Measurements from ENCODE around the gene FAM167B. TPM values are rescaled to one million over a fixed set of nuclear protein-coding genes. Genes with fewer than 3 reads are reported as not detected.

FAM167B gene
- total RNA-seq, 1 experiment from 2014 or later = 1.5 TPM

- no peak for DNase-seq
- Histone ChIP-seq H3K18ac (ENCODE audit: insufficient read length, low read depth, low read length) (no peak overlapping the region), H3T11ph (ENCODE audit: low read length) (no peak overlapping the region), H4K20me1 (ENCODE audit: control insufficient read depth, insufficient read depth, insufficient read length) (no peaks in the 10 kb centered on the region), H3K9me3 (ENCODE audit: control insufficient read depth, low read depth, low read length) (no peaks in the 10 kb centered on the region), H3K4me2 (ENCODE audit: insufficient read depth, insufficient read length, low read length) (no peak overlapping the region), H2AK5ac (ENCODE audit: insufficient read length, low read length) (no peak overlapping the region), H2BK120ac (ENCODE audit: low read depth, low read length, poor library complexity, severe bottlenecking) (no peak overlapping the region), H3K23ac (ENCODE audit: insufficient read length, low read depth, low read length) (no peak overlapping the region), H4K91ac (ENCODE audit: insufficient read length, low read depth, low read length) (no peak overlapping the region), H3K4me1 (ENCODE audit: insufficient read depth, low read length) (peaks cover 4% of the 10 kb centered on the region; the same call in 1 of the 2 replicates), H3K27me3 (ENCODE audit: insufficient read depth, low read length) (no peaks in the 10 kb centered on the region; the same call in 1 of the 2 replicates), H4K5ac (ENCODE audit: insufficient read length, low read depth, low read length) (no peak overlapping the region), H3K79me1 (ENCODE audit: insufficient read depth, low read depth, low read length, poor library complexity, severe bottlenecking) (no peaks in the 10 kb centered on the region), H3K4ac (ENCODE audit: low read depth, low read length) (no peak overlapping the region), H2AFZ (ENCODE audit: low read length) (no peak overlapping the region), H3K23me2 (ENCODE audit: insufficient read length, low read depth, low read length, poor library complexity, severe bottlenecking) (no peaks in the 10 kb centered on the region), H3K14ac (ENCODE audit: insufficient read depth, low read length) (no peak overlapping the region), H3K9ac (ENCODE audit: extremely low read depth, insufficient read length, low read length) (no peak overlapping the region), H2BK20ac (ENCODE audit: low read depth, low read length, poor library complexity, severe bottlenecking) (no peak overlapping the region), H2BK5ac (ENCODE audit: insufficient read length, low read length) (no peak overlapping the region), H2BK15ac (ENCODE audit: low read depth, low read length) (no peak overlapping the region), H2BK12ac (ENCODE audit: insufficient read length, low read depth, low read length) (no peak overlapping the region), H3K79me2 (ENCODE audit: insufficient read depth, low read length) (no peaks in the 10 kb centered on the region), H4K8ac (replicated peaks; ENCODE audit: insufficient read length, low read depth, low read length) (no peak overlapping the region), H3K27ac (ENCODE audit: insufficient read length, low read depth, low read length) (no peak overlapping the region), H3K56ac (ENCODE audit: insufficient read length, low read depth, low read length) (no peak overlapping the region)
- TF ChIP-seq CTCF (conservative IDR thresholded peaks at IDR 0.05) = no peak
- Mint-ChIP-seq H3K4me3 (no peak overlapping the region), H3K27ac (no peak overlapping the region), H3K9me3 (no peaks in the 10 kb centered on the region; a peak in 1 of 5 replicates), H3K36me3 (ENCODE audit: insufficient read depth in 1 of 3, low read depth in 3 of 3) (no peaks in the 10 kb centered on the region), H3K4me1 (peaks cover 8 to 10% of the 10 kb centered on the region in 2 experiments; a peak in 3 of 4 replicates), H3K27me3 (ENCODE audit: low read depth) (peaks cover under 1% of the 10 kb centered on the region; the same call in 1 of the 2 replicates)
- WGBS (ENCODE audit: extremely low coverage, insufficient read length, low lambda C conversion rate) = no CpG with 5 or more reads among the region's 9 CpGs
Measured at GRCh38 chr1:32256473-32257226, 9.6 kb downstream of the FAM167B start.

All from H9 (cell line).